ENCODE data around the gene APOBEC3G. TPM values are rescaled to one million over a fixed set of nuclear protein-coding genes. Genes with fewer than 3 reads are reported as not detected.

APOBEC3G gene
- total RNA-seq, 4 donors from 2014 or later, result 7.2 to 17.7 (median 9.9) TPM

DNA sequence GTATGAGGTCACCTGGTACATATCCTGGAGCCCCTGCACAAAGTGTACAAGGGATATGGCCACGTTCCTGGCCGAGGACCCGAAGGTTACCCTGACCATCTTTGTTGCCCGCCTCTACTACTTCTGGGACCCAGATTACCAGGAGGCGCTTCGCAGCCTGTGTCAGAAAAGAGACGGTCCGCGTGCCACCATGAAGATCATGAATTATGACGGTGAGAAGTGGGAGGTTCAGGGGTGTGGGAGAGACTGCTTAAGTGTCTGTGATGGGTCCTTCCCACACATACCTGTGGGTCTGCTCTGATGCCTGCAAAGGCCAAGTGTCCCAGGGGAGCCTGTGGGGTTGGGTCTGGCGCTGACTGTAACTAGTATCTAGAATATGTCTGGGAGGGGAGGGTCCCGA lies 3.9 kb downstream of the APOBEC3G start:
- TF ChIP-seq, protein P1, sequence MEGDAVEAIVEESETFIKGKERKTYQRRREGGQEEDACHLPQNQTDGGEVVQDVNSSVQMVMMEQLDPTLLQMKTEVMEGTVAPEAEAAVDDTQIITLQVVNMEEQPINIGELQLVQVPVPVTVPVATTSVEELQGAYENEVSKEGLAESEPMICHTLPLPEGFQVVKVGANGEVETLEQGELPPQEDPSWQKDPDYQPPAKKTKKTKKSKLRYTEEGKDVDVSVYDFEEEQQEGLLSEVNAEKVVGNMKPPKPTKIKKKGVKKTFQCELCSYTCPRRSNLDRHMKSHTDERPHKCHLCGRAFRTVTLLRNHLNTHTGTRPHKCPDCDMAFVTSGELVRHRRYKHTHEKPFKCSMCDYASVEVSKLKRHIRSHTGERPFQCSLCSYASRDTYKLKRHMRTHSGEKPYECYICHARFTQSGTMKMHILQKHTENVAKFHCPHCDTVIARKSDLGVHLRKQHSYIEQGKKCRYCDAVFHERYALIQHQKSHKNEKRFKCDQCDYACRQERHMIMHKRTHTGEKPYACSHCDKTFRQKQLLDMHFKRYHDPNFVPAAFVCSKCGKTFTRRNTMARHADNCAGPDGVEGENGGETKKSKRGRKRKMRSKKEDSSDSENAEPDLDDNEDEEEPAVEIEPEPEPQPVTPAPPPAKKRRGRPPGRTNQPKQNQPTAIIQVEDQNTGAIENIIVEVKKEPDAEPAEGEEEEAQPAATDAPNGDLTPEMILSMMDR (IDR thresholded peaks at IDR 0.05), result no peak
- no peaks in the 10 kb centered on the region for H3K36me3 ChIP-seq
- DNase-seq, result no peak
- H3K27me3 ChIP-seq, result no peaks in the 10 kb centered on the region
- no peak overlapping the region for H3K27ac ChIP-seq
- peaks cover 6 to 12% of the 10 kb centered on the region in 2 donors for H3K4me1 ChIP-seq
- H3K4me3 ChIP-seq (replicated peaks in 1 of 3), result no peak overlapping the region
- intact Hi-C loops (cut with DNase I), result no loop called here
- no peaks in the 10 kb centered on the region for H3K9me3 ChIP-seq
- 88 to 92% methylated on average over 12 of the region's 12 CpGs for WGBS, 2 donors

DNA sequence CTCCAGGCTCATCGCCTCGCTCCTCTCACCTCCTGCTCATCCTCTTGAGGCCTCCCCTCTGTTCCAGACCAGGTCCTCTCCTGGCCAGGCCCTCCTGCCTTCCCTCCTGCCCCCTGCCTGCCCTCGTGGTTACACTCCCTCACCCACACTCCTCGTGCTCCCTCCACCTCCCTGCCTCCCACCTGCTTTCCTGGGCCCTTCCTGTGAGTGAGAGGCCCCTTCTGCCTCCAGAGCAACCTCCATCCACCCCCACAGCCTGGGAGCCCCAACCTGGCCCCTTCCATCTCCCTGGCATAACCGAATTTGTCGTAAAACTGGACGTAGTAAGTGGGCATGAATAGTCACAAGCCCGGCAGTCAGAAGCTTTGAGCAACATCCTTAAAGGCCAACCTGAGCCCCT lies 4.5 kb downstream of the APOBEC3G start:
- intact Hi-C loops (cut with DNase I), result no loop called here
- Histone ChIP-seq H3K36me3 (no peaks in the 10 kb centered on the region), H3K27me3 (no peaks in the 10 kb centered on the region), H3K4me1 (peaks cover 6 to 12% of the 10 kb centered on the region in 2 donors), H3K9me3 (no peaks in the 10 kb centered on the region), H3K27ac (no peak overlapping the region), H3K4me3 (replicated peaks in 1 of 3) (no peak overlapping the region)
- WGBS, 2 donors, result 67 to 73% methylated on average over 8 of the region's 8 CpGs
- no peak for TF ChIP-seq POLR2A (IDR thresholded peaks at IDR 0.05)
- TF ChIP-seq, protein P1 (IDR thresholded peaks at IDR 0.05), result no peak
- DNase-seq, result no peak

GRCh38 chr22:39083212-39084165 lies 6.4 kb downstream of the APOBEC3G start:
- intact Hi-C loops (cut with DNase I), result no loop called here
- DNase-seq, result no peak

DNA sequence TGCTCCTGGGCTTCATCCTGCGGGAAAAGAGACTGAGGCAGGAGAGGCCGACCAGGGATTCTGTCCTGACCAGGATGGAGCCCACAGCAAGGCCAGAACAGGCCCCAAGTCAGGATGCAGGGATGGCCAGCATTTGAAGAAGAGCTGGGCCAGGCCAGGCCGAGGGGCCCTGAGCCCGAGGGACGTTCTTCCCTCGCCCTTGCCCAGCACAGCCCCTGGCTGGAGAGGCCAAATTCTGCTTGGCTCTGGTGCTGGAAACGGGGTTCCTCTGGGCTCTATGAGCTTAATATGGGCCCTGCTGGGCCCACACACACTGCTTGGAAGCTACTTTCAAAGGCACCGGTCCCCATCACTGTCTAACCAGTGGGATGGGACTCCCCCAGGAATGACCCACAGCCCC lies 7.6 kb downstream of the APOBEC3G start:
- no peaks in the 10 kb centered on the region for H3K9me3 ChIP-seq
- H3K27ac ChIP-seq, result no peak overlapping the region
- H3K4me1 ChIP-seq, result peaks cover 0 to 4% of the 10 kb centered on the region in 2 donors
- no peaks in the 10 kb centered on the region for H3K27me3 ChIP-seq
- intact Hi-C loops (cut with DNase I), result no loop called here
- no peaks in the 10 kb centered on the region for H3K36me3 ChIP-seq
- DNase-seq, result no peak
- 88 to 96% methylated on average over 3 to 7 of the region's 8 CpGs for WGBS, 2 donors
- TF ChIP-seq, protein P1 (IDR thresholded peaks at IDR 0.05), result no peak
- TF ChIP-seq POLR2A (IDR thresholded peaks at IDR 0.05), result no peak
- no peak overlapping the region for H3K4me3 ChIP-seq (replicated peaks in 1 of 3)

More at GRCh38 chr22:39083212-39084165, 6.4 kb downstream of the APOBEC3G start:
- Histone ChIP-seq H3K36me3 (no peaks in the 10 kb centered on the region), H3K27me3 (no peaks in the 10 kb centered on the region), H3K9me3 (no peaks in the 10 kb centered on the region), H3K27ac (no peak overlapping the region), H3K4me1 (peaks cover 0 to 4% of the 10 kb centered on the region in 2 donors), H3K4me3 (replicated peaks in 1 of 3) (no peak overlapping the region)
- 72 to 87% methylated on average over 9 to 13 of the region's 14 CpGs for WGBS, 2 donors
- TF ChIP-seq POLR2A (IDR thresholded peaks at IDR 0.05), result no peak
- TF ChIP-seq, protein P1 (IDR thresholded peaks at IDR 0.05), result no peak

DNA sequence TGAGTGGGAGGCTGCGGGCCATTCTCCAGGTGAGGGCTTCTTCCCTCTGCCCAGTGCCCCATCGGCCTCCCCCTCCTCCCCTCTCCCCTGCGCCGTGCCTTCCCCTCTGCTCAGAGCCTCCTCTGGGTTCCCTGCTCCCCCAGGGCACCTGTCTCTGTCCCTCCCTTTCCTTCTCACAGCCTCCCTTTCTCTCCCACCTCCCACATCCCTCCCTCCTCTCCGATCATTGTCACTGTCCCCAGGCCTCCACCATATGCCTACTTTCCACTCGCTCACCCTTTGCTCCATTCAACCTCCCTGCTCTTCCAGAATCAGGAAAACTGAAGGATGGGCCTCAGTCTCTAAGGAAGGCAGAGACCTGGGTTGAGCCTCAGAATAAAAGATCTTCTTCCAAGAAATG lies 10.0 kb downstream of the APOBEC3G start:
- TF ChIP-seq POLR2A (IDR thresholded peaks at IDR 0.05), result no peak
- TF ChIP-seq, protein P1 (IDR thresholded peaks at IDR 0.05), result no peak
- 93 to 96% methylated on average over 6 of the region's 6 CpGs for WGBS, 2 donors
- peaks cover 0 to 4% of the 10 kb centered on the region in 2 donors for H3K4me1 ChIP-seq
- intact Hi-C loops (cut with DNase I), result no loop called here
- H3K4me3 ChIP-seq (replicated peaks in 1 of 3), result no peak overlapping the region
- H3K36me3 ChIP-seq, result no peaks in the 10 kb centered on the region
- H3K9me3 ChIP-seq, result no peaks in the 10 kb centered on the region
- no peak for DNase-seq
- H3K27me3 ChIP-seq, result no peaks in the 10 kb centered on the region
- no peak overlapping the region for H3K27ac ChIP-seq

Measured in thyroid gland (tissue), 4 donors.